ENCODE data around the gene ARFIP1.

DNA sequence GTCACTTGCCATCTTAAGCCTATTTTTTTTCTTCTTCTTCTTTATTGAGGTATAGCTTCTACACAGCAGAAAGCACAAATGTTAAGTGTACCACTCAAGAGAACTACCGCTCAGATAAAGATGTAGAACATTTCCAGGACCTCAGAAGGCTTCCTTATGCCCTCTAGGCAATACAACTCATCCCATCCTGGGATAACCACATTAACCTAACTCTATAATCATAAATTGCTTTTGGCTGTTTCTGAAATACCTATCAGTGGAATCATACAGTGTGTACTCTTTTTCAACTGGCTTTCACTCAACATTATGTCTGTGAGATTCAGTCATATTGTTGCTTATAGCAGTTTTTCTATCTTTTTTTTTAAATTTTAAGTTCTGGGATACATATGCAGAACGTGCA is 51.7 kb downstream of the ARFIP1 start:
- no peak for TF ChIP-seq ZNF274 (IDR thresholded peaks at IDR 0.05; ENCODE audit: low read depth, low read length)
- no peak for TF ChIP-seq YY1 (IDR thresholded peaks at IDR 0.05; ENCODE audit: insufficient read depth, insufficient read length)
- no peak for TF ChIP-seq SUZ12 (IDR thresholded peaks at IDR 0.05; ENCODE audit: extremely low read depth, insufficient read depth, insufficient read length)
